Mammary epithelial cell (primary cell): Measurements from ENCODE around the gene EPRS1.

Experiments
- EZH2 ChIP-seq: IDR thresholded peaks from 2 replicates; pipeline ENCODE4 v1.6.1; 2012; ENCODE audit warnings: low read length, inconsistent platforms, borderline replicate concordance
- TF ChIP-seq, protein P1 (sequence below), 2 donors: IDR thresholded peaks in 1 of 2; conservative IDR thresholded peaks in 1 of 2; 2 replicates each; pipeline ENCODE4 v1.5.1; 2011 to 2012; ENCODE audit warnings: inconsistent platforms in 2 of 2, low read length in 2 of 2, mild to moderate bottlenecking in 2 of 2, control low read depth in 1 of 2, low read depth in 1 of 2; ENCODE audit not compliant: insufficient read depth in 1 of 2; ENCODE audit errors: extremely low read depth in 1 of 2

DNA sequence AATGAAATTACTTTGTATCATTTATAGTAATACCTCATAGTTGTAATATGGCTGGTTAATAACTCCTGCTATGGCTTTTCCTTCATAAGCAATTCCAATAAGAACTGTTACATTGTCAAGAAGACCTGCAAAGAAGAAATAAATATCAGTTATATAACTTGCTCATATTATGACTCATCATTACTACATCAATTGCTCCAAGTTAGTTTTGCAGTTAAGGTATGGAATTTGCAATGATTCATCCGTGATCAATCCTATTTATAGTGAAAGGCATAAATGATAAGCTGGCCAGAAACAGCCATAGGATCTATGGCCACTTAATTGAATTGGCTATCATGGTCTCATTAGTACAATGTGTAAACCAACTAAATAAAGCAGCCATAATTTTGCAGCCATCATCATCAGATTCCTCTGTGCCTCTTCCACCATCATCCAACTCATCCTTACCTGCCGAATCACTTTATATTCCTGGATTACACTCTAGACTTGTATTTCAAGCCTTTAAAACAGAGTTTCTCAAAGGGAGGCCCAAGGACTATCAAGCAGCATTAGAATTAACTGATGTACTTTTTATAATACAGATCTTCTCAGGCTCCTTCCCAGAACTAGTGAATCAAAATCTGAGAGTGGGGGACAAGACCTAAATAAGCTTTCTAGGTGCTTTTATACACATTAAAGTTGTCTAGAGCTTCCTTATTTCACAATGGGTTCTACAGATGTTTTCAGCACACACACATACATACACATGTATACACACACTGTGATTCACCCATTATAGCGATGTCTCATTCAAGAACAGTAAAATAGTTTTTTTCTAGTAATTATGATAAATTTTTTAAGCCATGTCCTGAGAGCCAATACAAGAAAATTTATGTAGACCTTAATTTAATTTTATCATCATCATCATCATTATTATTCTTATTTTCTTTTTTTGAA lies 21.2 kb upstream of the EPRS1 start:
- TF ChIP-seq, protein P1, sequence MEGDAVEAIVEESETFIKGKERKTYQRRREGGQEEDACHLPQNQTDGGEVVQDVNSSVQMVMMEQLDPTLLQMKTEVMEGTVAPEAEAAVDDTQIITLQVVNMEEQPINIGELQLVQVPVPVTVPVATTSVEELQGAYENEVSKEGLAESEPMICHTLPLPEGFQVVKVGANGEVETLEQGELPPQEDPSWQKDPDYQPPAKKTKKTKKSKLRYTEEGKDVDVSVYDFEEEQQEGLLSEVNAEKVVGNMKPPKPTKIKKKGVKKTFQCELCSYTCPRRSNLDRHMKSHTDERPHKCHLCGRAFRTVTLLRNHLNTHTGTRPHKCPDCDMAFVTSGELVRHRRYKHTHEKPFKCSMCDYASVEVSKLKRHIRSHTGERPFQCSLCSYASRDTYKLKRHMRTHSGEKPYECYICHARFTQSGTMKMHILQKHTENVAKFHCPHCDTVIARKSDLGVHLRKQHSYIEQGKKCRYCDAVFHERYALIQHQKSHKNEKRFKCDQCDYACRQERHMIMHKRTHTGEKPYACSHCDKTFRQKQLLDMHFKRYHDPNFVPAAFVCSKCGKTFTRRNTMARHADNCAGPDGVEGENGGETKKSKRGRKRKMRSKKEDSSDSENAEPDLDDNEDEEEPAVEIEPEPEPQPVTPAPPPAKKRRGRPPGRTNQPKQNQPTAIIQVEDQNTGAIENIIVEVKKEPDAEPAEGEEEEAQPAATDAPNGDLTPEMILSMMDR (conservative IDR thresholded peaks at IDR 0.05 in 1 of 2, IDR thresholded peaks at IDR 0.05 in 1 of 2; ENCODE audit: extremely low read depth in 1 of 2, insufficient read depth in 1 of 2, low read depth in 1 of 2, low read length in 2 of 2), result no peak
- no peak for TF ChIP-seq EZH2
